ENCODE measurements around the gene ZNF816. TPM values are rescaled to one million over a fixed set of nuclear protein-coding genes. Genes with fewer than 3 reads are reported as not detected.
"Not testable (repeated sequence)": the region's sequence is repeated elsewhere in the genome, so short reads cannot be mapped to it uniquely, and the experiment has no call there.

ZNF816 gene
- total and polyA plus RNA-seq, 5 donors = 3.0 to 8.3 (median 4.8) TPM

DNA sequence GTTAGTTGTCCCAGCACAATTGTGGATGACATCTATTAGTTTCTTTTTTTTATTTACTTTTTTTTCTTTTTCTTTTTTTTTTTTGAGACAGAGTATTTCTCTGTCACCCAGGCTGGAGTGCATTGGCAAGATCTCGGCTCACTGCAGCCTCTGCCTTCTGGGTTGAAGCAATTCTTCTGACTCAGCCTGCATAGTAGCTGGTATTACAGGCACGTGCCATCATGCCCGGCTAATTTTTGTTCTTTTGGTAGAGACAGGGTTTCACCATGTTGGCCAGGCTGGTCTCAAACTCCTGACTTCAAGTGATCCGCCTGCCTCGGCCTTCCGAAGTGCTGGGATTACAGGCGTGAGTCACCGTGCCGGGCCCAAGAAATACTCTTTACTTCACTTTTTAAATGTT is 38.0 kb downstream of the ZNF816 start:
- H3K27me3 ChIP-seq (ENCODE audit: control insufficient read depth, insufficient read depth); ATAC-seq; intact Hi-C loops (cut with DNase I); H3K27ac ChIP-seq (ENCODE audit: low read length); DNase-seq; H3K4me3 ChIP-seq (ENCODE audit: low read length); H3K4me1 ChIP-seq (ENCODE audit: control insufficient read depth, insufficient read depth, low read length); H3K9me3 ChIP-seq (ENCODE audit: control insufficient read depth, low read length): not testable (repeated sequence)
- WGBS = 95% methylated on average over 9 of the region's 9 CpGs

DNA sequence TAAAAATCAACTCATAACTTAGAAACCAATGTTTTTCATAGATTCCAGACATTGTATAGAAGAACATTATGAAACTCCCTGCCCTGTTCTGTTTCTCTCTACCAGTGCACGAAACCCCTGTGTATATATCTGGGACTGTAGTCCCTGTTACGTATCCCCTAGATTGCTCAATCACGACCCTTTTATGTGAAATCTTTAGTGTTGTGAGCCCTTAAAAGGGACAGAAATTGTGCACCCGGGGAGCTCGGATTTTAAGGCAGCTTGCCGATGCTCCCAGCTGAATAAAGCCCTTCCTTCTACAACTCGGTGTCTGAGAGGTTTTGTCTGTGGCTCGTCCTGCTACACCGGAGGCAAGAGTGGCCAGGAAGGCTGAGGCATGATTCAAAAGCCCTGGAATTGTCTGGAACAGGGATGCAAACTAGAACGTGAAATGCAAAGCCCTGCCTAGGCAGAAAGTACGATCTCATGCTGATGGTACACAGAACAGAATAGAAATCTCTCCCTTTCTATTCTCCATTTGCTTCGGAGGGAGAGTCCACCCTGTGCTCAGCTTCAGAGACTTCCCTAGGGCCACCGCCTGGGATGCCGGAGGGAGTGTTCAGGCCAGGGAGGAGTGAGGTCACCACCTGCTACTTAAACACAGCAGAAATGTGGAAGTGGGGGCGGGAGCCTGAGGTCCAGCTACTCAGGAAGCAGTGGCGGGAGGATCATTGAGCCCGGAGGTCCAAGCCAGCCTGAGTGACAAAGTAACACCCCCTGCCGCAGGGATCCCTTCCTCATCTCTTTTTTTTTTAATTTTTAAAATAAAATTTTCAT is 38.7 kb downstream of the ZNF816 start:
- peak; percentile 49 to 69 for ATAC-seq
- Histone ChIP-seq H3K27me3 (ENCODE audit: control insufficient read depth, insufficient read depth) (no peaks in the 10 kb centered on the region), H3K4me1 (ENCODE audit: control insufficient read depth, insufficient read depth, low read length) (no peaks in the 10 kb centered on the region), H3K4me3 (ENCODE audit: low read length) (peak overlapping the region; percentile 85), H3K27ac (ENCODE audit: low read length) (peak overlapping the region; percentile 17), H3K9me3 (ENCODE audit: control insufficient read depth, low read length) (no peaks in the 10 kb centered on the region)
- peak; percentile 63 to 76 (median 71) for DNase-seq
- WGBS = 43% methylated on average over 18 of the region's 18 CpGs
- intact Hi-C loops (cut with DNase I) = loop anchor here in 1 of 4 donors (2.0 kb wide), 1 partner anchor 39 kb away; the partner anchor contains the start of gene ZNF816

DNA sequence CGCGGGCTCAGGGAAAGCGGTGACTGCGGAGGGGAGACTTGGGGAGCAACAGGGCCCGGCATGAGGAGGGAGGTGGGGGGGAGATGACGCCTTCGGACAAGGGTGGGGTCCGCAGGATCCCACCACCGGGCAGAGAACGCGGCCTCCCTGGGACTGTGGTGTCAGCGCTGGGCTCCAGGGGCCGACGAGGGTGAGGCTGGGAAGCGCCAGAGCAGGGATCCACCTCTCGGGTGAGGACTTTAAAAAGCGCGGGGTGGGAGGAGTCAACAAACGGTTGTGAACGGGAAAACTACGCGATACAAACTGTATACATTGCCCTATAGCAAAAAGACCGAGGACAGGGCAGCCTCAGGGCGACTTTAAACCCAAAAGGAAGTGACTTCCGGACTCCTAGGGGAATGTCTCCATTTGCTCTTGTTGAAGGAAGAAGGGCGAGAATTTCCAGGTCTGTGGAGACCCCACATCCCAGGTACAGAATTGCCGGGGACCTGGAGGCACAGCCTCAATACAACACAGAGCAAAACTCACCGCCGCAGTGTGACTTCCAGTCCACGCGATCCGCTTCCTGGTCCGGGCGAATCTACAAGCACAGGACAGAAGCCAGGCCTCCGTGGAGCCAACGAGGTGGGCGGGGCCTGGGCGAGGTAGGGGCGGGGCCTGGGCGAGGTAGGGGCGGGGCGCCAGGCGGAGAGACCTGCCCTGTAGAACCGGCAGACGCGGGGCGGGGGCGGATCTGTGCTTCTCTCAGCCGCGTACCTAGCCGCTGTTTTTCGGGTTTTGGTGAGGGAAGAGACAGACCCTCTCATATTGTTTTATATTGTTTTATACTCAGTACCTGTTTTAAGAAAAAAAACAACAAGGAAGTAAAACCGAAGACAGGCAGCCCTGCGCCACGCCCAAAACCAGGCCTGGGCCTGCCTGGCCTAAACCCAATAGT is 39.6 kb downstream of the ZNF816 start, which contains the start of gene ZNF888:
Gene ZNF888, minus strand, starts transcription at position 588 of the 937 bp plus-strand sequence. CDS start 5,555 bp downstream, outside the sequence.
- DNase-seq = peak; percentile 87 to 95 (median 95)
- Histone ChIP-seq H3K27me3 (ENCODE audit: control insufficient read depth, insufficient read depth) (no peaks in the 10 kb centered on the region), H3K9me3 (ENCODE audit: control insufficient read depth, low read length) (no peaks in the 10 kb centered on the region), H3K4me1 (ENCODE audit: control insufficient read depth, insufficient read depth, low read length) (no peaks in the 10 kb centered on the region), H3K4me3 (ENCODE audit: low read length) (peak within 1 kb of the TSS; percentile 85), H3K27ac (ENCODE audit: low read length) (peak within 1 kb of the TSS; percentile 74)
- peak; percentile 100 for ATAC-seq
- 2% methylated on average over 55 of the region's 55 CpGs for WGBS
- intact Hi-C loops (cut with DNase I) = loop anchor here in 1 of 4 donors (2.0 kb wide), 1 partner anchor 40 kb away; the partner anchor contains the start of gene ZNF816

DNA sequence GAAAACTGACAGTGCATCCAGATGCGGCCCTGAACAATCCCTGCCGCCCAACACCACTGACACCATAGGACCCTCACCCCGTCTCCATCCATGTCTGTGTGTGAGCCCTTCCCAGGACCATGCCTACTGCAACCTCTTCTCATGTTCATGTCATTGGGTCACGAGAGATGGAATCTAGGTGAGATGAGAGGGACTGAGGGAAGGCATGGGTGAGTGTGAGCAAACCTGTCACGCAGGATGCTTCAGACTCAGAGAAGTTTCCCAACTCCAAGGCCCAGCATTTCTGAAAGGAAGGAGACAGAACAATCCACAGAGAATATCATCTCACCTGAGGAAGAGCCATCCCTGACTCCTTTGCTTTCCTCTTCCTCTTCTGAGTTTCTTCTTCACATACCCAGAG is 45.1 kb downstream of the ZNF816 start:
- no peak for ATAC-seq
- intact Hi-C loops (cut with DNase I) = no loop called here
- no peaks in the 10 kb centered on the region for H3K27me3 ChIP-seq (ENCODE audit: control insufficient read depth, insufficient read depth)

DNA sequence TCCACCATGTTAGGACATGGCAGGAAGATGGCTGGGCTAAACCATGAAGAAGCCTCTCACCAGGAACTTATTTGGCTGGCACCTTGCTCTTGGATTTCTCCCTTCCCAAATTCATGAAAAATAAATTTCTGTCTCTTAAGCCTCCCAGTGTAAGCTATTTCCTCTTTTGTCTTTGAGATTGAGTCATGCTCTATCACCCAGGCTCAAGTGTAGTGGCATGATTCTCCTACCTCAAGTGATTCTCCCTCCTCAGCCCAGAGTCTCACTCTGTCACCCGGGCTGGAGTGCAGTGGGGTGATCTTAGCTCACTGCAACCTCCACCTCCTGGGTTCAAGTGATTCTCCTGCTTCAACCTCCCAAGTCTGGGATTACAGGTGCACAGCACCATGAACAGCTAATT is 52.0 kb downstream of the ZNF816 start:
- no peak overlapping the region for H3K4me3 ChIP-seq (ENCODE audit: low read length)
- ATAC-seq = no peak
- intact Hi-C loops (cut with DNase I) = no loop called here
- DNase-seq = no peak
- no peaks in the 10 kb centered on the region for H3K27me3 ChIP-seq (ENCODE audit: control insufficient read depth, insufficient read depth)
- 95% methylated on average over 1 of the region's 1 CpG for WGBS
- H3K27ac ChIP-seq (ENCODE audit: low read length) = no peak overlapping the region
- no peaks in the 10 kb centered on the region for H3K4me1 ChIP-seq (ENCODE audit: control insufficient read depth, insufficient read depth, low read length)
- no peaks in the 10 kb centered on the region for H3K9me3 ChIP-seq (ENCODE audit: control insufficient read depth, low read length)

More for the DNA sequence above, 45.1 kb downstream of the ZNF816 start:
- H3K9me3 ChIP-seq (ENCODE audit: control insufficient read depth, low read length) = no peaks in the 10 kb centered on the region
- no peak overlapping the region for H3K27ac ChIP-seq (ENCODE audit: low read length)
- H3K4me1 ChIP-seq (ENCODE audit: control insufficient read depth, insufficient read depth, low read length) = no peaks in the 10 kb centered on the region
- H3K4me3 ChIP-seq (ENCODE audit: low read length) = no peak overlapping the region
- DNase-seq = no peak
- 97% methylated on average over 5 of the region's 5 CpGs for WGBS

DNA sequence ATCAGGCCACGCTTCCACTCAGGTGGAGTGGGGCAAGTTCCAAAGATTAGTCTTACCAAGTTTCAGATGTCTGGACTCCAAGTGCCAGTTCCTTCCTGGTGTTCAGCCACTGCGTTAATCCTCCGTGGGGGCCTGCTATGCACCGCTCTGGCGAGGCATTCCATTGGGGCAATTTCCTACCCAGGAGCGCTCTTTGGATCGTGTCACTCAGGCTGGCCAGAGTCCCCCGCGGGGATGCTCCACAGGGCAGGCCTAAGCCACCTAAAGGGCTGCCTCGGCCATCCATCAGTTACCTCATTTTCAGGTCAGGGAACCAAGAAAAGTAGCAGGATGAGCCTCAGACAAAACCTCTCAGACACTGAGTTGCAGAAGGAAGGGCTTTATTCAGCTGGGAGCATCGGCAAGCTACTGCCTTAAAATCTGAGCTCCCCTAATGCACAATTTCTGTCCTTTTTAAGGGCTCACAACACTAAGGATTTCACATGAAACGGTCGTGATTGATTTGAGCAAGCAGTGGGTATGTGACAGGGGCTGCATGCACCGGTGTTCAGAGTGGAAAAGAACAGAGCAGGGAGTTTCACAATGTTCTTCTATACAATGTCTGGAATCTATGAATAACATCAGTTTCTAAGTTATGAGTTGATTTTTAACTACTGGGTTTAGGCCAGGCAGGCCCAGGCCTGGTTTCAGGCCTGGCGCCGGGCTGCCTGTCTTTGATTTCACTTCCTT is 58.5 kb downstream of the ZNF816 start:
- intact Hi-C loops (cut with DNase I); H3K4me1 ChIP-seq (ENCODE audit: control insufficient read depth, insufficient read depth, low read length); H3K4me3 ChIP-seq (ENCODE audit: low read length); H3K27ac ChIP-seq (ENCODE audit: low read length); H3K9me3 ChIP-seq (ENCODE audit: control insufficient read depth, low read length); H3K27me3 ChIP-seq (ENCODE audit: control insufficient read depth, insufficient read depth); DNase-seq; ATAC-seq: not testable (repeated sequence)
- 93% methylated on average over 16 of the region's 16 CpGs for WGBS

DNA sequence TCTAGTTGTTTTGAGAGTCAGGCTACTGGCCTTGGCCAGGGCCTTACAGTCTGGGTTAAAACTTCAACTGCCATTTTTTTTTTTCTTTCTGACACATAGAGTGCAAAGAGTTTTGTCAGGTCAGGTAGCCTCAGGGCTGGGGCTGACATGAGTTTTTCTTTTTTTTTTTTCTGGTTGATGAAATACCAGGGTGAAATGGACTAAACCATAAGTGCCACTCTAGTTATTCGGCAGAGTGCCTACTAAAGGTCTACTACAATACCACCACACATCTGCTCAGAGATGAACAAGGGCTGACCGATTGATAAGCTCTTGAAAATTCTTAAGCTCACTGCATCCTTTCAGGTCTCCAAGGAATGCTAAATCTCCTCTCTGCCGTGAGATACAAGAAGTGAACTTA is 60.8 kb downstream of the ZNF816 start:
- H3K4me3 ChIP-seq (ENCODE audit: low read length) = no peak overlapping the region
- 68% methylated on average over 3 of the region's 3 CpGs for WGBS

More for the DNA sequence above, 60.8 kb downstream of the ZNF816 start:
- ATAC-seq (no peak), DNase-seq (no peak)
- Histone ChIP-seq H3K9me3 (ENCODE audit: control insufficient read depth, low read length) (no peaks in the 10 kb centered on the region), H3K27ac (ENCODE audit: low read length) (no peak overlapping the region), H3K27me3 (ENCODE audit: control insufficient read depth, insufficient read depth) (no peaks in the 10 kb centered on the region), H3K4me1 (ENCODE audit: control insufficient read depth, insufficient read depth, low read length) (no peaks in the 10 kb centered on the region)
- intact Hi-C loops (cut with DNase I) = no loop called here

Other genes with a start within 250 kb of the ZNF816 start
- gene ZNF611, start 227.8 kb downstream of the ZNF816 start, total RNA-seq = 10 to 100 TPM in 1 of 4 donors, 1 to 10 TPM in 3; 8.8 to 12.1 (median 9.3) TPM
- gene ZNF611, start 227.8 kb downstream of the ZNF816 start, polyA plus RNA-seq = 5.9 TPM
- 1 to 10 TPM; 2.6 to 4.6 (median 3.6) TPM for gene ZNF600, start 176.1 kb downstream of the ZNF816 start, total RNA-seq
- gene ZNF600, start 176.1 kb downstream of the ZNF816 start, polyA plus RNA-seq = 2.4 TPM
- 1 to 10 TPM; 5.2 to 9.1 (median 7.1) TPM for gene ZNF28, start 141.2 kb downstream of the ZNF816 start, total RNA-seq
- gene ZNF28, start 141.2 kb downstream of the ZNF816 start, polyA plus RNA-seq = 2.0 TPM
- 10 to 100 TPM in 1 of 4 donors, 1 to 10 TPM in 3; 7.3 to 10.7 (median 8.7) TPM for gene ZNF468, start 105.3 kb downstream of the ZNF816 start, total RNA-seq
- gene ZNF468, start 105.3 kb downstream of the ZNF816 start, polyA plus RNA-seq = 6.9 TPM
- 10 to 100 TPM in 1 of 4 donors, 1 to 10 TPM in 3; 7.9 to 13.3 (median 9.4) TPM for gene ZNF320, start 65.2 kb downstream of the ZNF816 start, total RNA-seq
- 6.6 TPM for gene ZNF320, start 65.2 kb downstream of the ZNF816 start, polyA plus RNA-seq
- 1 to 10 TPM; 1.7 to 1.9 (median 1.8) TPM for gene ZNF888, start 39.5 kb downstream of the ZNF816 start, total RNA-seq
- 1.00 TPM for gene ZNF888, start 39.5 kb downstream of the ZNF816 start, polyA plus RNA-seq
- not detected for gene ERVV-1, start 51.0 kb upstream of the ZNF816 start, total RNA-seq
- gene ERVV-1, start 51.0 kb upstream of the ZNF816 start, polyA plus RNA-seq = not detected
- not detected for gene ERVV-2, start 81.9 kb upstream of the ZNF816 start, total RNA-seq
- not detected for gene ERVV-2, start 81.9 kb upstream of the ZNF816 start, polyA plus RNA-seq
- 10 to 100 TPM; 15.9 to 23.1 (median 18.1) TPM for gene ZNF160, start 140.5 kb upstream of the ZNF816 start, total RNA-seq
- 17.7 TPM for gene ZNF160, start 140.5 kb upstream of the ZNF816 start, polyA plus RNA-seq
- 10 to 100 TPM; 20.7 to 26.8 (median 22.1) TPM for gene ZNF415, start 170.0 kb upstream of the ZNF816 start, total RNA-seq
- 20.4 TPM for gene ZNF415, start 170.0 kb upstream of the ZNF816 start, polyA plus RNA-seq
- gene ZNF347, start 196.2 kb upstream of the ZNF816 start, total RNA-seq = 1 to 10 TPM; 6.3 to 7.9 (median 7.3) TPM
- gene ZNF347, start 196.2 kb upstream of the ZNF816 start, polyA plus RNA-seq = 3.1 TPM
- 1 to 10 TPM; 1.2 to 2.0 (median 1.5) TPM for gene ZNF665, start 230.5 kb upstream of the ZNF816 start, total RNA-seq
- 1.4 TPM for gene ZNF665, start 230.5 kb upstream of the ZNF816 start, polyA plus RNA-seq